ENCODE results near the gene PNP.

The PNP gene

GRCh38 chr14:20512177-20512905 is 43.1 kb downstream of the PNP start:
- peak; percentile 26 for ATAC-seq (ENCODE audit: low read depth)
- Mint-ChIP-seq H3K27ac (peak overlapping the region; percentile 18), H3K27me3 (peaks cover 1% of the 10 kb centered on the region), H3K9me3 (no peaks in the 10 kb centered on the region), H3K4me3 (no peak overlapping the region), H3K36me3 (no peaks in the 10 kb centered on the region), H3K4me1 (peaks cover 16% of the 10 kb centered on the region)
- no peak for DNase-seq (ENCODE audit: low spot score in 2 of 2)

- H3K4me3 Mint-ChIP-seq: no peak overlapping the region
- DNase-seq (ENCODE audit: low spot score in 2 of 2) (no peak), ATAC-seq (ENCODE audit: low read depth) (no peak)
- H3K4me1 Mint-ChIP-seq: peaks cover 16% of the 10 kb centered on the region
- no peaks in the 10 kb centered on the region for H3K27me3 Mint-ChIP-seq
- no peak overlapping the region for H3K27ac Mint-ChIP-seq
- no peaks in the 10 kb centered on the region for H3K9me3 Mint-ChIP-seq
- no peaks in the 10 kb centered on the region for H3K36me3 Mint-ChIP-seq
Observed at GRCh38 chr14:20515846-20516245, 46.6 kb downstream of the PNP start.

GRCh38 chr14:20516921-20517320 is 47.7 kb downstream of the PNP start:
- Mint-ChIP-seq H3K36me3 (no peaks in the 10 kb centered on the region), H3K27ac (no peak overlapping the region), H3K4me3 (no peak overlapping the region), H3K9me3 (no peaks in the 10 kb centered on the region), H3K27me3 (no peaks in the 10 kb centered on the region), H3K4me1 (peaks cover 9% of the 10 kb centered on the region)
- ATAC-seq (ENCODE audit: low read depth): no peak
- no peak for DNase-seq (ENCODE audit: low spot score in 2 of 2)

GRCh38 chr14:20522332-20522731 is 53.1 kb downstream of the PNP start:
- DNase-seq (ENCODE audit: low spot score in 2 of 2) (no peak), ATAC-seq (ENCODE audit: low read depth) (no peak)
- H3K36me3 Mint-ChIP-seq: no peaks in the 10 kb centered on the region
- no peaks in the 10 kb centered on the region for H3K9me3 Mint-ChIP-seq
- H3K27ac Mint-ChIP-seq: no peak overlapping the region
- no peaks in the 10 kb centered on the region for H3K27me3 Mint-ChIP-seq
- no peak overlapping the region for H3K4me3 Mint-ChIP-seq
- peaks cover 5% of the 10 kb centered on the region for H3K4me1 Mint-ChIP-seq

GRCh38 chr14:20524027-20524426 is 54.8 kb downstream of the PNP start:
- no peak for ATAC-seq (ENCODE audit: low read depth)
- DNase-seq (ENCODE audit: low spot score in 2 of 2): no peak
- peaks cover 2% of the 10 kb centered on the region for H3K27me3 Mint-ChIP-seq
- H3K27ac Mint-ChIP-seq: no peak overlapping the region
- no peaks in the 10 kb centered on the region for H3K36me3 Mint-ChIP-seq
- H3K4me3 Mint-ChIP-seq: no peak overlapping the region
- H3K9me3 Mint-ChIP-seq: no peaks in the 10 kb centered on the region
- peaks cover 5% of the 10 kb centered on the region for H3K4me1 Mint-ChIP-seq
